ENCODE results near the gene BNIP5.
"Not testable (repeated sequence)": the region's sequence is repeated elsewhere in the genome, so short reads cannot be mapped to it uniquely, and the experiment has no call there.

The BNIP5 gene

DNA sequence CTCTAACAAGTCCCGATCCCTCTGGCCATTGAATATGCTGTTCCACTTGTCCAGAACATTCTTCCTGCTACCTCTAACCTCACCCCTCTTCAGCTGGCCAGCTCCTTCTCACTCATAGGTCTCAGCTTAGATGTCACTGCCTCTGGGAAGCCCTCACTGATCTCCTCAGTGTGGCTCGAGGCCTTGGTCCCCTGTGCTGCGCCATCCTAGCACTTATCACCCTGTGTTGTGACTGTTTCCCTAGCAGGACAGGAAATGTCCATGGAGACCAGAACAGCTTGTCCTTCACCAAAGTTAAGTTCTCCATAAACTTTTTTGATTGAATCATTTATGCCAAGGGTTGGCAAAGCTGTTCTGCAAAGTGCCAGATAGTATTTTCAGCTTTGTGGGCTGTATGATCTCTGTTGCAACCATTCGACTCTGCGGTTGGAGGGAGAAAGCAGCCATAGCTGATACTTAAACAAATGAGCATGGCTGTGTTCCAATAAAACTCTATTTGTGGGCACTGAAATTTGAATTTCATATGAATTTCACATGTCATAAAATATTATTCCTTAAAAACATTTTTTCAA is 6.5 kb upstream of the BNIP5 start:
- Histone ChIP-seq H3K27me3 (ENCODE audit: insufficient read depth, poor library complexity, severe bottlenecking) (peaks cover 12% of the 10 kb centered on the region), H3K4me1 (ENCODE audit: insufficient read depth, poor library complexity, severe bottlenecking) (no peaks in the 10 kb centered on the region), H3K4me3 (ENCODE audit: severe bottlenecking) (no peak overlapping the region), H3K27ac (ENCODE audit: poor library complexity, severe bottlenecking) (no peak overlapping the region), H3K36me3 (ENCODE audit: low read depth) (no peaks in the 10 kb centered on the region), H3K9me3 (ENCODE audit: severe bottlenecking) (no peaks in the 10 kb centered on the region)
- TF ChIP-seq, protein P1, sequence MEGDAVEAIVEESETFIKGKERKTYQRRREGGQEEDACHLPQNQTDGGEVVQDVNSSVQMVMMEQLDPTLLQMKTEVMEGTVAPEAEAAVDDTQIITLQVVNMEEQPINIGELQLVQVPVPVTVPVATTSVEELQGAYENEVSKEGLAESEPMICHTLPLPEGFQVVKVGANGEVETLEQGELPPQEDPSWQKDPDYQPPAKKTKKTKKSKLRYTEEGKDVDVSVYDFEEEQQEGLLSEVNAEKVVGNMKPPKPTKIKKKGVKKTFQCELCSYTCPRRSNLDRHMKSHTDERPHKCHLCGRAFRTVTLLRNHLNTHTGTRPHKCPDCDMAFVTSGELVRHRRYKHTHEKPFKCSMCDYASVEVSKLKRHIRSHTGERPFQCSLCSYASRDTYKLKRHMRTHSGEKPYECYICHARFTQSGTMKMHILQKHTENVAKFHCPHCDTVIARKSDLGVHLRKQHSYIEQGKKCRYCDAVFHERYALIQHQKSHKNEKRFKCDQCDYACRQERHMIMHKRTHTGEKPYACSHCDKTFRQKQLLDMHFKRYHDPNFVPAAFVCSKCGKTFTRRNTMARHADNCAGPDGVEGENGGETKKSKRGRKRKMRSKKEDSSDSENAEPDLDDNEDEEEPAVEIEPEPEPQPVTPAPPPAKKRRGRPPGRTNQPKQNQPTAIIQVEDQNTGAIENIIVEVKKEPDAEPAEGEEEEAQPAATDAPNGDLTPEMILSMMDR (IDR thresholded peaks at IDR 0.05; ENCODE audit: poor library complexity, severe bottlenecking): no peak
- no peak for DNase-seq (ENCODE audit: low spot score)
- ATAC-seq (ENCODE audit: low read depth): no peak

DNA sequence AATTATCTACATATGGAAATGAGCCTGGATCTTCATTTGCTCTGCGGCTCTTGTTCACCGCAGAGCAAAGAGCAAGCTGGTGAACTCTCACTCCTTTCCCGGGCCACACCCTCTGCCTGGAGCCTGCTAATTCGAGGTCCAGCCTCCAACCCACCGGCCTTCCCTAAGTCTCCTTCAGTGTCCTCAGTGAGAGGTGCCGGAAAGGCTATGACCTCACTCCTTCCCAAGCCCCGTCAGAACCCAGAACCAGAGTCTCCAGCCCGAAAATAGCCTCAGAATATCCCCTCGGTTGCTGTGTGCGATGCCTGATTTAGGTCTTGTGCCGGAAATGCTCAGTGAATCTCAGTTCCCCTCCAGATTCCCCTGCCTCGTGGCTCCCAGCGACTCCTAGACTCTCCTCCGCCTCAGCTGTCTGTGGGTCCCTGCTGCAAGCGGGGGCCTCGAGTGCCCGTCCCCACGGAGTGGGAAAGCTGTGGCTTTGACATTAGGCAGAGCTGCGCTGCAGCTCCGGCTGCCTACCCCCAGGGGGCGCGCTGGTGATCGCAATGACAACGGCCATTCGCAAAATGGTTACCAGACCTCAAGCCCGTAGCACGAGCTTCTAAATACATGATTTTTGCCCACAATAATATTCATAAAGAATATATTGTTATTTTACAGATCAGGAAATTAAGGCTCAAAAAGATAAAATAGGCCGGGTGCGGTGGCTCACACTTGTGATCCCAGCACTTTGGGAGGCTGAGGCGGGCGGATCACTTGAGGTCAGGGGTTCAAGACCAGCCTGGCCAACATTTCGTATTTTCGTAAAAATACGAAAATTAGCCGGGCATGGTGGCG is 4.1 kb upstream of the BNIP5 start:
- TF ChIP-seq, protein P1 (IDR thresholded peaks at IDR 0.05; ENCODE audit: poor library complexity, severe bottlenecking): peak; percentile 93
- Histone ChIP-seq H3K27me3 (ENCODE audit: insufficient read depth, poor library complexity, severe bottlenecking) (peaks cover 15% of the 10 kb centered on the region), H3K27ac (ENCODE audit: poor library complexity, severe bottlenecking) (no peak overlapping the region), H3K36me3 (ENCODE audit: low read depth) (no peaks in the 10 kb centered on the region), H3K4me3 (ENCODE audit: severe bottlenecking) (no peak overlapping the region), H3K9me3 (ENCODE audit: severe bottlenecking) (no peaks in the 10 kb centered on the region), H3K4me1 (ENCODE audit: insufficient read depth, poor library complexity, severe bottlenecking) (no peaks in the 10 kb centered on the region)
- ATAC-seq (ENCODE audit: low read depth): peak; percentile 63; the same call in 2 of the 3 replicates
- DNase-seq (ENCODE audit: low spot score): no peak

DNA sequence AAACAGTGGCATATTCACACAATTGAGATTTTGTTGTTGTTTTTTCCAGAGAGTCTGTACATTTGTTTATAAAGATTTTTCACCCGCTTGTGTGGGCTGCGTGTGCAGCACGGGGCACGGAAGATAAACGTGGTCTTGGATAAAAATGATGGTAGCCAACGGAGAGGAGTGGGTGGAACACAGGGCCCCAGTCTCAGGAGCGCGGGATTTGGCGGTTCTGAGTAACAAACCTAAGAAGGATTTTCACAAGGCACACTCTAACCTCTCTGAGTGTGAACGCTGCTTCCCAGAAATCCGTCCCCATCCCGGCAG is 3.6 kb upstream of the BNIP5 start:
- Histone ChIP-seq H3K27me3 (ENCODE audit: insufficient read depth, poor library complexity, severe bottlenecking) (peaks cover 15% of the 10 kb centered on the region), H3K9me3 (ENCODE audit: severe bottlenecking) (no peaks in the 10 kb centered on the region), H3K4me3 (ENCODE audit: severe bottlenecking) (no peak overlapping the region), H3K27ac (ENCODE audit: poor library complexity, severe bottlenecking) (no peak overlapping the region), H3K4me1 (ENCODE audit: insufficient read depth, poor library complexity, severe bottlenecking) (no peaks in the 10 kb centered on the region), H3K36me3 (ENCODE audit: low read depth) (no peaks in the 10 kb centered on the region)
- no peak for DNase-seq (ENCODE audit: low spot score)
- no peak for ATAC-seq (ENCODE audit: low read depth)
- TF ChIP-seq, protein P1 (IDR thresholded peaks at IDR 0.05; ENCODE audit: poor library complexity, severe bottlenecking): no peak

DNA sequence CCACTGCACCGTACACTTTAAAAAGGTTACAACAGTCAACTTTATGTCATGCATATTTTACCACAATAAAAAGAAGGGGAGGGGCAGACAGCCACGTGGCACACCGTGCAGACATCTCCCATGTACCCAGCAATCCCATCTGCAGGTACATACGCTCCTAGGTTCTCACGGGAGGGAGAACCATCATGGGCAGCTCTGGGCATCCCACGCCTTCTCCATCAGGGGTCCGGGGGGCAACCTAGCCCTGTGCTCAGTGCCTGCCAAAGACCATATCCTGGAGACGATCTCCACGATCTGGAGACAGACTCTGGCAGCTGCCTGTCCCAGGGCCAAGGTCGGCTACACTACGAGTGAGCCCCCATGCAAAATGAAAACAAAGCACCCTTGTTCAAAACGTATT is 2.5 kb upstream of the BNIP5 start:
- Histone ChIP-seq H3K4me3 (ENCODE audit: severe bottlenecking) (no peak overlapping the region), H3K9me3 (ENCODE audit: severe bottlenecking) (no peaks in the 10 kb centered on the region), H3K27me3 (ENCODE audit: insufficient read depth, poor library complexity, severe bottlenecking) (peaks cover 15% of the 10 kb centered on the region), H3K27ac (ENCODE audit: poor library complexity, severe bottlenecking) (no peak overlapping the region), H3K36me3 (ENCODE audit: low read depth) (no peaks in the 10 kb centered on the region), H3K4me1 (ENCODE audit: insufficient read depth, poor library complexity, severe bottlenecking) (no peaks in the 10 kb centered on the region)
- DNase-seq (ENCODE audit: low spot score) (no peak), ATAC-seq (ENCODE audit: low read depth) (no peak)
- TF ChIP-seq, protein P1 (IDR thresholded peaks at IDR 0.05; ENCODE audit: poor library complexity, severe bottlenecking): no peak

DNA sequence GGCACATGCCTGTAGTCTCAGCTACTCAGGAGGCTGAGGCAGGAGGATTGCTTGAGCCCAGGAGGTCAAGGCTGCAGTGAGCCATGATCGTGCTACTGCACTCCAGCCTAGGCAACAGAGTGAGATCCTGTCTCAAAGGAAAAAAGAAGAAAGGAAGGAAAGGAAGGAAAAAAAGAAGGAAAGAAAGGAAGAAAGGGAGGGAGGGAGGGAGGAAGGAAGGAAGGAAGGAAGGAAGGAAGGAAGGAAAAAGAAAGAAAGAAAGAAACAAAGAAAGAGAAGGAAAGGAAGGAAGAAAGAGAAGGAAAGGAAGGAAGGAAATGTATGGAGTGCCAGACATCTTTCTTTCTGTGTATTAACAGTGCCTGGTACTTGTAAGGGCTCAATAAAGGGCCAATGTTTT is 1.5 kb upstream of the BNIP5 start:
- not testable (repeated sequence) for ATAC-seq (ENCODE audit: low read depth)

More for the DNA sequence above, 1.5 kb upstream of the BNIP5 start:
- not testable (repeated sequence) for H3K27ac ChIP-seq (ENCODE audit: poor library complexity, severe bottlenecking); H3K9me3 ChIP-seq (ENCODE audit: severe bottlenecking); H3K36me3 ChIP-seq (ENCODE audit: low read depth); H3K4me3 ChIP-seq (ENCODE audit: severe bottlenecking); H3K4me1 ChIP-seq (ENCODE audit: insufficient read depth, poor library complexity, severe bottlenecking); DNase-seq (ENCODE audit: low spot score)
- peaks cover 15% of the 10 kb centered on the region for H3K27me3 ChIP-seq (ENCODE audit: insufficient read depth, poor library complexity, severe bottlenecking)

Data from RWPE2 (cell line).